Measurements from ENCODE around the gene MAS1L. TPM values are rescaled to one million over a fixed set of nuclear protein-coding genes. Genes with fewer than 3 reads are reported as not detected.

The MAS1L gene
- not detected for total RNA-seq

DNA sequence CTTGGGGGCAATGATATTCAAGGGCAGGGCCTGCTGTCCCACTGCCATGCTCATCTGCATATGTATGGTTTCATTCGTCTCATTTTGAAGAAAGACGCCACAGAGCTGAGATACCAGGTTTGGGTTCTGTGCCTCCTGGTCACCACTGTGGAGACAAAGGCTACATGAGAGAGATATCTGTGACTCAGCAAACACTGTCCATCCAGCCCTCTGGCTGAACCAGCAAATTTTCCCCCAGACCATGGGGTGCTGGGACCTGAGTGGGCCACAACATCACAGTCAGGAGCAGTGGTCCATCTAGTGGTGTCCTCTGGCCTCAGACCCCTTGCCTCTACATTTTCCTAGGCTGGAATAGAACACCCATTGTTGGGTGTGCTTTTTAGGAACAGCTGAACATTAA lies at the start of gene MAS1L:
MAS1L (minus strand) TSS at position 297 of the 400 bp plus-strand sequence; CDS start at position 243, 54 bp downstream.
- Mint-ChIP-seq H3K4me1 (no peaks in the 10 kb centered on the region), H3K9me3 (no peaks in the 10 kb centered on the region), H3K27ac (no peak within 1 kb of the TSS), H3K36me3 (ENCODE audit: low read depth) (no peaks in the 10 kb centered on the region), H3K4me3 (no peak within 1 kb of the TSS), H3K27me3 (peaks cover 9% of the 10 kb centered on the region)
- ChIA-PET POLR2A (no interaction called here), CTCF (interaction anchor here (0.6 kb wide), 1 partner anchor 44 kb away, joined by 3 read pairs; no protein-coding TSS in a partner anchor)
- no peak for DNase-seq

GRCh38 chr6:29532320-29532951 lies 44.7 kb upstream of the MAS1L start:
- POLR2A ChIA-PET: no interaction called here
- Mint-ChIP-seq H3K27me3 (peaks cover 2% of the 10 kb centered on the region), H3K4me3 (no peak overlapping the region), H3K4me1 (no peaks in the 10 kb centered on the region), H3K9me3 (no peaks in the 10 kb centered on the region), H3K36me3 (ENCODE audit: low read depth) (no peaks in the 10 kb centered on the region), H3K27ac (no peak overlapping the region)
- DNase-seq: no peak
- CTCF ChIA-PET: no interaction called here

DNA sequence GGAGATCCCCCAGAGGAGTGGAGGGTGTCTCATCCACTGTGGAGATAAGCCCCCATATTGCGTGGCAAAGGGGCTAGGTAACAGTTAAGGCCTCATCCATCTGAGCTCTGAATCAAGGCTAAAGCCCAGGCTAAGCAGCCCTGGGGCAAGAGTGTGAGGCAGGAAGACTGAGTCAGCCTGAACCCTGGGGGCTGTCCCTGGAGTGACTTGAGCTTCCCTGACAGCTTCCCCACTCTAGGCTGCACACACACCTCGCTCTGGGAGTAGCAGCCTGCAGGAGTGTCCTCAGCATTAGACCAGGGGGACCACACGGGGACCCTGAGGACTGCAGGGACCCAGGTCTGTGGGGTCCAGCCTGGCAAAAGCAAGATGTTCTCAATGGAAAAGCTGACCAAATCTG lies 43.9 kb upstream of the MAS1L start:
- POLR2A ChIA-PET: no interaction called here
- peaks cover 4% of the 10 kb centered on the region for H3K27me3 Mint-ChIP-seq

GRCh38 chr6:29530671-29531310 lies 43.0 kb upstream of the MAS1L start:
- Mint-ChIP-seq H3K9me3 (no peaks in the 10 kb centered on the region), H3K27ac (no peak overlapping the region), H3K27me3 (peaks cover 8% of the 10 kb centered on the region), H3K36me3 (ENCODE audit: low read depth) (no peaks in the 10 kb centered on the region), H3K4me3 (no peak overlapping the region), H3K4me1 (no peaks in the 10 kb centered on the region)
- ChIA-PET POLR2A (no interaction called here), CTCF (interaction anchor here (0.7 kb wide), 1 partner anchor 63 kb away, joined by 3 read pairs; no protein-coding TSS in a partner anchor)
- no peak for DNase-seq

More for the DNA sequence above, 43.9 kb upstream of the MAS1L start:
- DNase-seq: no peak
- Mint-ChIP-seq H3K36me3 (ENCODE audit: low read depth) (no peaks in the 10 kb centered on the region), H3K4me3 (no peak overlapping the region), H3K27ac (no peak overlapping the region), H3K4me1 (no peaks in the 10 kb centered on the region), H3K9me3 (no peaks in the 10 kb centered on the region)
- CTCF ChIA-PET: no interaction called here

- CTCF ChIA-PET: no interaction called here
- peaks cover 15% of the 10 kb centered on the region for H3K27me3 Mint-ChIP-seq
- DNase-seq: no peak
- H3K9me3 Mint-ChIP-seq: peaks cover 3% of the 10 kb centered on the region
- POLR2A ChIA-PET: no interaction called here
- H3K36me3 Mint-ChIP-seq (ENCODE audit: low read depth): no peaks in the 10 kb centered on the region
- no peaks in the 10 kb centered on the region for H3K4me1 Mint-ChIP-seq
- H3K4me3 Mint-ChIP-seq: no peak overlapping the region
- H3K27ac Mint-ChIP-seq: no peak overlapping the region
Observed at GRCh38 chr6:29529956-29530355, 42.2 kb upstream of the MAS1L start.

- H3K4me3 Mint-ChIP-seq: no peak overlapping the region
- no peak for DNase-seq
- no peak overlapping the region for H3K27ac Mint-ChIP-seq
- ChIA-PET CTCF (no interaction called here), POLR2A (no interaction called here)
- H3K4me1 Mint-ChIP-seq: no peaks in the 10 kb centered on the region
- peaks cover 3% of the 10 kb centered on the region for H3K9me3 Mint-ChIP-seq
- peaks cover 20% of the 10 kb centered on the region for H3K27me3 Mint-ChIP-seq
- no peaks in the 10 kb centered on the region for H3K36me3 Mint-ChIP-seq (ENCODE audit: low read depth)
Observed at GRCh38 chr6:29528988-29529560, 41.3 kb upstream of the MAS1L start.

GRCh38 chr6:29528300-29528931 lies 40.7 kb upstream of the MAS1L start:
- ChIA-PET CTCF (no interaction called here), POLR2A (no interaction called here)
- Mint-ChIP-seq H3K4me1 (no peaks in the 10 kb centered on the region), H3K4me3 (no peak overlapping the region), H3K27ac (no peak overlapping the region), H3K9me3 (peaks cover 3% of the 10 kb centered on the region), H3K36me3 (ENCODE audit: low read depth) (no peaks in the 10 kb centered on the region), H3K27me3 (peaks cover 23% of the 10 kb centered on the region)
- DNase-seq: no peak

GRCh38 chr6:29527564-29527963 lies 39.8 kb upstream of the MAS1L start:
- Mint-ChIP-seq H3K9me3 (peaks cover 3% of the 10 kb centered on the region), H3K27me3 (peaks cover 28% of the 10 kb centered on the region), H3K4me1 (no peaks in the 10 kb centered on the region), H3K4me3 (no peak overlapping the region), H3K36me3 (ENCODE audit: low read depth) (no peaks in the 10 kb centered on the region), H3K27ac (no peak overlapping the region)
- ChIA-PET CTCF (no interaction called here), POLR2A (no interaction called here)
- DNase-seq: no peak

GRCh38 chr6:29527126-29527525 lies 39.4 kb upstream of the MAS1L start:
- ChIA-PET POLR2A (no interaction called here), CTCF (no interaction called here)
- H3K27me3 Mint-ChIP-seq: peaks cover 29% of the 10 kb centered on the region
- no peak overlapping the region for H3K4me3 Mint-ChIP-seq
- H3K4me1 Mint-ChIP-seq: no peaks in the 10 kb centered on the region
- no peak for DNase-seq
- no peaks in the 10 kb centered on the region for H3K36me3 Mint-ChIP-seq (ENCODE audit: low read depth)
- H3K27ac Mint-ChIP-seq: no peak overlapping the region
- H3K9me3 Mint-ChIP-seq: peaks cover 3% of the 10 kb centered on the region

GRCh38 chr6:29525311-29525639 lies 37.5 kb upstream of the MAS1L start:
- Mint-ChIP-seq H3K4me3 (no peak overlapping the region), H3K9me3 (peaks cover 3% of the 10 kb centered on the region), H3K36me3 (ENCODE audit: low read depth) (no peaks in the 10 kb centered on the region), H3K27me3 (peaks cover 33% of the 10 kb centered on the region), H3K27ac (no peak overlapping the region), H3K4me1 (no peaks in the 10 kb centered on the region)
- ChIA-PET CTCF (no interaction called here), POLR2A (no interaction called here)
- DNase-seq: no peak

DNA sequence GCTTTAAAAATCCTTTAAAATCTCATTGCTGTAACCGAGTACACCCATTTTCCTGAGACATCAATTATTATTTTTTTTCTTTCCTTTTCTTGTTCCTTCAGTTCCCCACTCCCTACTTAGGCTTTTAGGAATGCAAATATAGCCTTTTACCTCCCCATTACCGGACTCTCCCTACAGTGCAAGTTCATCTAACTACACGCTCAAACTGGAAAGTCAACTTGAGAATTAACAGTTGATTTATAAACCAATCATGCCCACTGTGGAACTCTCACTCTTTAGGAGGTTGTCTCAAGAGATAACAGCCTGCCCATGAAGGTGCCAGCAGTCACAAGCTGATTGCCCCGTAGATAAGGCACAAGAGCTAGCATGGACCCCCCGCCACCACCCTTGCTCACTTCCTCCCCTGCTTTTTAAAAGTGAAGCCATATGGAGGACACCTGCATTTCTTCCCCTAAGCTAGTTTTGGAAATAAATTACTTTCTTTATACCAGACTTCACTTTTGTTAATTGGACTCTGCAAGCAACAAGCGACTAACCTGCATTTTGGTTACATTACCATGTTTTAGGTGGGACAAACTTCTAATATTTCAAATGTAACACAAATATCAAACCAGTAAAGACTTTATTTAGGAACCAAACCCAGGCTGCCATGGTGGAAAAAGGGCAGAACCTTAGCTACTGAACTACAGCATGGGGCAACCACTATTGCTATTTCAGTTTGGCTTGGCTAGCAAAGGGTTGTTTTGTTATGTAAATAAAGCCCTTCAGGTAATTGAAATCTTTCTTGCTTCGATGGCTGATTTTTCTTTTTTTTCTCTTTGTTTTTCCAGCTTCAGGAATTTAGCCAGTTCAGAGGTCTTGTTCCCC lies 36.9 kb upstream of the MAS1L start:
- Mint-ChIP-seq H3K9me3 (peaks cover 3% of the 10 kb centered on the region), H3K27ac (no peak overlapping the region), H3K4me1 (no peaks in the 10 kb centered on the region), H3K27me3 (peaks cover 33% of the 10 kb centered on the region), H3K4me3 (no peak overlapping the region), H3K36me3 (ENCODE audit: low read depth) (no peaks in the 10 kb centered on the region)
- POLR2A ChIA-PET: no interaction called here
- CTCF ChIA-PET: interaction anchor here (0.5 kb wide), 1 partner anchor 151 kb away, joined by 3 read pairs; no protein-coding TSS in a partner anchor
- no peak for DNase-seq

- peaks cover 3% of the 10 kb centered on the region for H3K9me3 Mint-ChIP-seq
- H3K27me3 Mint-ChIP-seq: peaks cover 33% of the 10 kb centered on the region
- POLR2A ChIA-PET: interaction anchor here (0.7 kb wide), 1 partner anchor 1920 kb away, joined by 3 read pairs; no protein-coding TSS in a partner anchor
- H3K36me3 Mint-ChIP-seq (ENCODE audit: low read depth): no peaks in the 10 kb centered on the region
- no peaks in the 10 kb centered on the region for H3K4me1 Mint-ChIP-seq
- no peak for DNase-seq
- H3K27ac Mint-ChIP-seq: no peak overlapping the region
- H3K4me3 Mint-ChIP-seq: no peak overlapping the region
- CTCF ChIA-PET: interaction anchor here (0.5 kb wide), 1 partner anchor 151 kb away, joined by 3 read pairs; no protein-coding TSS in a partner anchor
Observed at GRCh38 chr6:29524044-29524443, 36.3 kb upstream of the MAS1L start.

GRCh38 chr6:29522227-29522626 lies 34.5 kb upstream of the MAS1L start:
- Mint-ChIP-seq H3K4me1 (no peaks in the 10 kb centered on the region), H3K27ac (no peak overlapping the region), H3K9me3 (peaks cover 3% of the 10 kb centered on the region), H3K4me3 (no peak overlapping the region), H3K36me3 (ENCODE audit: low read depth) (no peaks in the 10 kb centered on the region), H3K27me3 (peaks cover 33% of the 10 kb centered on the region)
- ChIA-PET CTCF (no interaction called here), POLR2A (no interaction called here)
- no peak for DNase-seq
